ENCODE data around the gene KRTAP9-8.

GRCh38 chr17:41278176-41278955 is 40.6 kb downstream of the KRTAP9-8 start:
- no peak for TF ChIP-seq POLR2A (IDR thresholded peaks at IDR 0.05; ENCODE audit: low read depth, low read length)
- TF ChIP-seq TAF1 (IDR thresholded peaks at IDR 0.05; ENCODE audit: low read depth, low read length) = no peak
- no peak for TF ChIP-seq POLR2AphosphoS5 (IDR thresholded peaks at IDR 0.05; ENCODE audit: low read depth, low read length)
- no peak for TF ChIP-seq SPI1 (IDR thresholded peaks at IDR 0.05; ENCODE audit: low read depth, low read length)
- no peak for TF ChIP-seq PAX5 (IDR thresholded peaks at IDR 0.05; ENCODE audit: insufficient read depth, low read length, severe bottlenecking)
